ENCODE data around the gene ITFG1.
A peak's percentile ranks its signal among the peaks of the same experiment; 100 is the strongest.
"Not testable (repeated sequence)": the region's sequence is repeated elsewhere in the genome, so short reads cannot be mapped to it uniquely, and the experiment has no call there.

ITFG1 gene

GRCh38 chr16:47150067-47150466 lies 310.8 kb downstream of the ITFG1 start:
- DNase-seq (ENCODE audit: low read depth) = no peak

GRCh38 chr16:47144559-47144877 lies 316.3 kb downstream of the ITFG1 start:
- no peak for DNase-seq (ENCODE audit: low read depth)

- no peak for DNase-seq (ENCODE audit: low read depth)
Observed at GRCh38 chr16:47143677-47144558, 316.9 kb downstream of the ITFG1 start, which contains the start of gene NETO2. Gene NETO2 (minus strand): TSS chr16:47143945. CDS start chr16:47143612, 333 bp downstream.

GRCh38 chr16:47142821-47143676 lies 317.8 kb downstream of the ITFG1 start:
- DNase-seq (ENCODE audit: low read depth) = no peak

- DNase-seq (ENCODE audit: low read depth) = no peak
Observed at GRCh38 chr16:47142486-47142820, 318.4 kb downstream of the ITFG1 start.

- DNase-seq (ENCODE audit: low read depth) = peak; percentile 28
Observed at GRCh38 chr16:47141773-47142485, 318.9 kb downstream of the ITFG1 start.

GRCh38 chr16:47140686-47141085 lies 320.2 kb downstream of the ITFG1 start:
- DNase-seq (ENCODE audit: low read depth) = no peak

- DNase-seq (ENCODE audit: low read depth) = no peak
Observed at GRCh38 chr16:47139561-47140185, 321.2 kb downstream of the ITFG1 start.

GRCh38 chr16:47137925-47138324 lies 322.9 kb downstream of the ITFG1 start:
- not testable (repeated sequence) for DNase-seq (ENCODE audit: low read depth)

- DNase-seq (ENCODE audit: low read depth) = no peak
Observed at GRCh38 chr16:47136099-47136842, 324.6 kb downstream of the ITFG1 start.

- DNase-seq (ENCODE audit: low read depth) = no peak
Observed at GRCh38 chr16:47134550-47134949, 326.3 kb downstream of the ITFG1 start.

GRCh38 chr16:47132308-47132707 lies 328.6 kb downstream of the ITFG1 start:
- no peak for DNase-seq (ENCODE audit: low read depth)

GRCh38 chr16:47129755-47130435 lies 331.0 kb downstream of the ITFG1 start:
- no peak for DNase-seq (ENCODE audit: low read depth)

GRCh38 chr16:47127541-47127940 lies 333.3 kb downstream of the ITFG1 start:
- DNase-seq (ENCODE audit: low read depth) = no peak

- DNase-seq (ENCODE audit: low read depth) = no peak
Observed at GRCh38 chr16:47125757-47126156, 335.1 kb downstream of the ITFG1 start.

- no peak for DNase-seq (ENCODE audit: low read depth)
Observed at GRCh38 chr16:47113130-47113529, 347.7 kb downstream of the ITFG1 start.

GRCh38 chr16:47110939-47111338 lies 349.9 kb downstream of the ITFG1 start:
- no peak for DNase-seq (ENCODE audit: low read depth)

- DNase-seq (ENCODE audit: low read depth) = no peak
Observed at GRCh38 chr16:47109361-47109760, 351.5 kb downstream of the ITFG1 start.
